SK-N-MC (cell line): Measurements from ENCODE around the gene DYNC1I1.

Source experiments
- EZH2 ChIP-seq: fragments of 200-600 bp; sonication (generic); IDR thresholded peaks from one replicate; pipeline ENCODE4 v1.6.1; 2017; ENCODE audit warnings: antibody characterized with exemption
- POLR2AphosphoS5 ChIP-seq: IDR thresholded peaks from 2 replicates; pipeline ENCODE4 v1.6.1; 2012; ENCODE audit warnings: mild to moderate bottlenecking, low read depth, low read length, borderline replicate concordance

- TF ChIP-seq POLR2AphosphoS5 (no peak), EZH2 (no peak)
Measured at GRCh38 chr7:96033009-96033598, 260.8 kb downstream of the DYNC1I1 start.
